Measurements from ENCODE around the gene OR56B4.

OR56B4 gene

GRCh38 chr11:6156628-6157359 lies 49.3 kb downstream of the OR56B4 start:
- no peak overlapping the region for H3K4me2 ChIP-seq (ENCODE audit: low read depth, low read length, poor library complexity, severe bottlenecking)
- no peak overlapping the region for H3K27ac ChIP-seq (ENCODE audit: low read depth, low read length)
- H3K9me3 ChIP-seq (ENCODE audit: insufficient read depth, low read length), result no peaks in the 10 kb centered on the region
- H3K4me3 ChIP-seq (ENCODE audit: insufficient read depth, low read length, poor library complexity, severe bottlenecking), result no peak overlapping the region
- H2AFZ ChIP-seq (ENCODE audit: low read depth, low read length, severe bottlenecking), result no peak overlapping the region
- H3K36me3 ChIP-seq (ENCODE audit: low read length), result no peaks in the 10 kb centered on the region
- H3K27me3 ChIP-seq (ENCODE audit: low read length), result no peaks in the 10 kb centered on the region
- H3K79me2 ChIP-seq (ENCODE audit: insufficient read depth, low read length), result no peaks in the 10 kb centered on the region
- H4K20me1 ChIP-seq (ENCODE audit: low read depth, low read length), result no peaks in the 10 kb centered on the region
- H3K9ac ChIP-seq (ENCODE audit: low read length), result no peak overlapping the region
- no peaks in the 10 kb centered on the region for H3K9me2 ChIP-seq (replicated peaks; ENCODE audit: insufficient read depth, low read length)
- no peaks in the 10 kb centered on the region for H3F3A ChIP-seq (ENCODE audit: insufficient read depth)
- TF ChIP-seq CTCF (IDR thresholded peaks at IDR 0.05; ENCODE audit: insufficient read depth, low read length, poor library complexity, severe bottlenecking) (no peak), EZH2phosphoT487 (conservative IDR thresholded peaks at IDR 0.05; ENCODE audit: low read length) (no peak)

All from SU-DHL-6 (cell line).